DMS 273 (cell line): ENCODE results near the gene ACTN4.

ENCODE experiments used
- DNase-seq: peaks from one replicate; lab custom pipeline; 2025; ENCODE audit not compliant: unreplicated experiment; lab: John Stamatoyannopoulos, UW

Gene ACTN4

DNA sequence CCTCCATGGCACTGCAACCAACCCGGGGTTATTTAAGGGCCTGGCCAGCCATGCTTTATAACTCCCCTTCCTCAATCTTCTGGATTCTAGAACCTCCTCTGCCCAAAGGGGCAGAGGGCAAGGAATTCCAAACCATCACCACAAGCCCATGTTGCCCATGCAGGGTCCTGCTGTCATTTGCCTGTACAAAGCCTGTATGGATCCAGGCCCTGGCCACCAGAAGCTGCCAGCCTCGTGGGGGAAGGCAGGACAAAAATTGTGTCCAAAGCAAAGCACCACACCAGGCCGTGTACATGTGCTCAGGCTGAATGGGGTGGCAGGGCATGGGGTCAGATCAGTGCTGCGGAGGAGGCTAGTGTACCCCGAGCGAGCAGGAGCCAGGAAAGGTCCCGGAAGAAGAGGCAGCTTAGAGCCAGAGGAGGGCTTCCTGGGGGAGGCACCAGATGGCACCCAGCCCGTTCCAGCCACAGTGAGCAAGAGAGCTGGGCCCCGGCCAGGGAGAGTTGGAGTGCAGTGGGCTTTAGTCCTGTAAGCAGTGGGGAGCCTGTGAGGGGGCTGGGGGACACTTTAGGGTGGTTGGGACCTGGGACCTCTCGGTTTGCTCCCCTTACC, 61.1 kb downstream of the ACTN4 start:
- DNase-seq: peak; percentile 30

DNA sequence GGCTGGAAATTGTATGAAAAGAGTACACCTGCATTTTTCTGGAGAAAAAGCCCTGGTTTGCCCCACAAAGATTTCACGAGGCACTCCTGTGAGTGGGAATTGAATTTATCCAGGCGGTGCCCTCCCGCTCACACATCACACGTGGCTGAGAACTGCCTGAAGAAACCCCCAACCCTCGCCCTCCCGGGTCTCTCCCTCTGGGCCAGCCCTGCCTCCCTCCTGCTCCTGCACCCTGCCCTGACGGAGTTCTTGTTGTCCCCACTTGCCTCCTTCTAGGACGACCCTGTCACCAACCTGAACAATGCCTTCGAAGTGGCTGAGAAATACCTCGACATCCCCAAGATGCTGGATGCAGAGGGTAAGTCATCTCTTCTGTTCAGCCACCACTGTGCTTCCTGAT, 61.7 kb downstream of the ACTN4 start:
- no peak for DNase-seq

GRCh38 chr19:38709671-38710415, 62.4 kb downstream of the ACTN4 start:
- no peak for DNase-seq

GRCh38 chr19:38710416-38710702, 62.9 kb downstream of the ACTN4 start:
- DNase-seq: no peak

GRCh38 chr19:38710928-38711725, 63.7 kb downstream of the ACTN4 start:
- DNase-seq: peak; percentile 33

GRCh38 chr19:38711726-38712153, 64.3 kb downstream of the ACTN4 start:
- peak; percentile 53 for DNase-seq

GRCh38 chr19:38712161-38712748, 64.8 kb downstream of the ACTN4 start:
- DNase-seq: peak; percentile 42

DNA sequence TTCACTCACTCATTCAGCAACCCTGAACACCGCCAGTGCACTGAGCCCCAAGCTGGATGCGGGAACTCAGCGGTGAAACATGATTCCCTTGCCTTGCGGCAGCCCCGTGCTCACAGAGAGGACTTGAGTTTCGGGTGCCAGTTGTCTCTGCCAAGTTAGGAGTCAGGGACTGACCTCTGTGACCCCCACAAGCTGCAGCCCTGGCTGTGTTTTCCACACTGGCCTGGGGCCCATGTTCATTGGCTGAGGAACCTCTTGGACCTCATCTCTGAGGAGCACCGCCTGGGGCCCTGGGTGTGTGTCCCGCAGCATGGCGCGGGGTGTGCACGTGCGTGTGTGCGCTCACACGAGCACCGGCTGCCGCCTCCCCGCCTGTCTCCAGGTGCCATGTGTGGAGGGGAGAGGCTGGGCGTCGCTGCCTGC, 65.8 kb downstream of the ACTN4 start:
- DNase-seq: peak; percentile 86

- DNase-seq: no peak
Measured at GRCh38 chr19:38713865-38714264, 66.4 kb downstream of the ACTN4 start.

DNA sequence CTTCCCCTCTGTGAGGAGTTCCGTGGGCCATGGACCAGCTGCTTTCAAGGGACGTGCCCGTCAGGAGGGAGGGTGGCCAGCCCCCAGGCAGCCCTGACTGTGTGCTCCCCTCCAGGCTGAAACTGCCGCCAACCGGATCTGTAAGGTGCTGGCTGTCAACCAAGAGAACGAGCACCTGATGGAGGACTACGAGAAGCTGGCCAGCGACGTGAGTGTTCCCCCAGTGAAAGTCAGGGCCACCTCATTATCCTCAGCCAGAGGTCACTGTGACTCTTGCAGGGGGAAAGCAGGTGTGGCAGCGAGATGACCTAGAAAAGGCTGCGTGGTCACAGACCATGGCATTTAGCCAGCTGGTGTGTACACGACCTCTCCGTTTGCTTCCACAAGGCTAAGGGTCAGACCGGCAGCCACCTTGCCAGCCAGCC, 66.9 kb downstream of the ACTN4 start:
- no peak for DNase-seq

DNA sequence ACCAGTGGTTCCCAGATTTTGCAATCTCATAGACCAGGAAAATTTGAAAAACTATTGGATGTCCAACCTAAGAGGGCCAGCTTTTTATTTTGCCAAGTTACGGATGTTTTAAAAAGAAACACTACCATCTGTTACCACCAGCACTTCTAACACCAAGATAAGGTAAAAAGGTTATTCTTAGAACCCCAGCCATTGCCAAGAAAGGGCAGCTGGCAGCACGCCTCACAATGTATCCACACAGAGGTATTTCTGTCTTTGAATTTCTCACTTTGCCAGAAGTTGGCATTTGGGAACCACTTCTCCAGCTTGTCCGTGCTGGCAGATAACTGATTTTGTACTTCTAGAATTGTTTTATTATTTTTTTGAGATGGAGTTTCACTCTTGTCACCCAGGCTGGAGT, 68.1 kb downstream of the ACTN4 start:
- peak; percentile 84 for DNase-seq

GRCh38 chr19:38717051-38717450, 69.6 kb downstream of the ACTN4 start:
- no peak for DNase-seq

DNA sequence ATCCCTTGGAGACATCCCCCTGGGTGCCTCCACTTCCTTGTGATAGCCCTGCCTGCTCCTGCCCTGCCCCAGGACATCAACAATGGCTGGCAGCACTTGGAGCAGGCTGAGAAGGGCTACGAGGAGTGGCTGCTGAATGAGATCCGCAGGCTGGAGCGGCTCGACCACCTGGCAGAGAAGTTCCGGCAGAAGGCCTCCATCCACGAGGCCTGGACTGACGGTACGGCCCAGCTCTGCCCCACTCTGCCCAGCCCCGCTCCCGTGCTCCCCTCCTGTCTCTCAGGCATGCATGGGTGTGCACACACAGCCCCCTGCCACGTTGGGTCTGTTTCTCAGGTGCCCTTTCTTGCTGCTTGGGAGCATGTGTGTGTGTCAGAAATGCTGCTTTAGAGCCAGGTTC, 70.4 kb downstream of the ACTN4 start:
- no peak for DNase-seq

- DNase-seq: peak; percentile 23
Measured at GRCh38 chr19:38718747-38719543, 71.5 kb downstream of the ACTN4 start.

DNA sequence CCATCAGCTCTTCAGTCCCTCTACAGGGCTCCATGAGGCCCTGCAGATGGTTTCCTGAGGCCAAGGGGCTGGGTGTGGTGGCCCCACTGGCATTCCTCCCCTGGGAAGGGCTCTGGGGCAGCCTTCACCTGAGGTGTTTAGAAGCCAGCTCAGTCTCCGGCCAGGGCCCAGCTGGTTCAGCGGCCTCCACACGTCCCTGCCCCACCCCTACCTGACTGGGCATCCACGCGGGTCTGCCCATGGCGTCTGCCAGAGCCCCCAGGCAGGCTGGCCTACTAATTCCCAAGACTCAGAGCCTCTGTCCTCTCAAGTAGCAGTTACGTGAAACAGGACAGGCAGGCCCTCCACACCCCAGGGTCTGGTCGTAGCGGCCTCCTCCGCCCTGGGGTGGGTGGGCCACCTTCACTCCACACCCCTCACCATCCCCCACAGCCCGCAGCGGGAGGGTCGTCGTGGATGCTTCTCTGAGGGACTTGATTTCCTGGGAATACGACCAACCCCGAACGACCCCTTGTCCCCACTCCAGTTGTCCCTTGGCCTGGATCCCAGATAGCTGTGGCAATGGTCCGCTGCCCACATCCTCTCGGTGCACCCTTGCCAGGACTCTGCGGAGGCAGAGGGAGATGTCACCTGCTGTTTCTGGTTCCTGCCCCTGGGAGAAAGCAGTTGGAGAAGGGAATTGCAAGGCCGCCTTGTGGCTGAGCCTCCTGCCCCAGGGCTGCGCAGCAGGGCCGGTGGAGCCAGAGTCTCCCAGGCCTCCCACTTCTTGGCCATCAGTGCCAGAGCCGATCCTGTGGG, 72.5 kb downstream of the ACTN4 start:
- DNase-seq: no peak

GRCh38 chr19:38720559-38721236, 73.2 kb downstream of the ACTN4 start:
- DNase-seq: no peak

DNA sequence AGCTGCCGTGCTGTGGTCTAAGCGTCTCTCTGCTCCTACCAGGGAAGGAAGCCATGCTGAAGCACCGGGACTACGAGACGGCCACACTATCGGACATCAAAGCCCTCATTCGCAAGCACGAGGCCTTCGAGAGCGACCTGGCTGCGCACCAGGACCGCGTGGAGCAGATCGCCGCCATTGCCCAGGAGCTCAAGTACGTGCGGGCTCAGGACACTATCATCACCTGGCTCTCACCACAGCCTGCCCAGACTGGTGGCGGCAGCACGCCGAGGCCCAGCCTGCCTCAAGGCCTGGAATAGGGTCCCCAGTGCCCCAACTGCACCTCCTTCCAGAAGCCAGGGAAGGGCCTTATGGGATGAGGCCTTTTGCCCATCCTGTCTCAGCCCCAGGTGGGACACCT, 74.0 kb downstream of the ACTN4 start:
- DNase-seq: no peak

GRCh38 chr19:38721979-38722773, 74.7 kb downstream of the ACTN4 start:
- no peak for DNase-seq
